Activated CD4-positive, alpha-beta T cell treated with anti-CD3 and anti-CD28 coated beads, Interleukin-2, amount 50 U/mL, for 48 hours (primary cell): ENCODE results near the gene ACTL10.
A peak's percentile ranks its signal among the peaks of the same experiment; 100 is the strongest.

ENCODE experiments used
- DNase-seq, 2 experiments: peaks; one replicate each; pipeline ENCODE4 v3.0.0-alpha.2; 2020

Gene ACTL10

GRCh38 chr20:33677991-33678702, 11.4 kb downstream of the ACTL10 start:
- DNase-seq = no peak

GRCh38 chr20:33679758-33680485, 13.2 kb downstream of the ACTL10 start:
- peak in 1 of 2 experiments; percentile 50 for DNase-seq

GRCh38 chr20:33680686-33681085, 13.9 kb downstream of the ACTL10 start:
- no peak for DNase-seq

- DNase-seq = no peak
Observed at GRCh38 chr20:33681288-33681687, 14.5 kb downstream of the ACTL10 start.

- DNase-seq = no peak
Observed at GRCh38 chr20:33681728-33682353, 15.1 kb downstream of the ACTL10 start.

- no peak for DNase-seq
Observed at GRCh38 chr20:33684533-33685327, 18.0 kb downstream of the ACTL10 start.

GRCh38 chr20:33685328-33686099, 18.8 kb downstream of the ACTL10 start:
- DNase-seq = peak; percentile 75 to 79

GRCh38 chr20:33686100-33686983, 19.6 kb downstream of the ACTL10 start, which contains the start of gene E2F1:
E2F1 (minus strand) TSS chr20:33686385; CDS start chr20:33686264, 121 bp downstream.
- DNase-seq = peak; percentile 97

GRCh38 chr20:33686984-33687366, 20.2 kb downstream of the ACTL10 start:
- no peak for DNase-seq

GRCh38 chr20:33687370-33687915, 20.7 kb downstream of the ACTL10 start:
- no peak for DNase-seq

GRCh38 chr20:33687993-33688937, 21.5 kb downstream of the ACTL10 start:
- no peak for DNase-seq

- DNase-seq = no peak
Observed at GRCh38 chr20:33688938-33689424, 22.2 kb downstream of the ACTL10 start.

GRCh38 chr20:33689493-33689892, 22.8 kb downstream of the ACTL10 start:
- DNase-seq = no peak

- DNase-seq = peak; percentile 51 to 54
Observed at GRCh38 chr20:33689973-33690372, 23.2 kb downstream of the ACTL10 start.

- no peak for DNase-seq
Observed at GRCh38 chr20:33693289-33693688, 26.5 kb downstream of the ACTL10 start.

- no peak for DNase-seq
Observed at GRCh38 chr20:33693741-33694638, 27.2 kb downstream of the ACTL10 start.

- DNase-seq = no peak
Observed at GRCh38 chr20:33694639-33695012, 27.9 kb downstream of the ACTL10 start.

GRCh38 chr20:33696448-33696847, 29.7 kb downstream of the ACTL10 start:
- DNase-seq = no peak
